ENCODE measurements around the gene ZNF296. TPM values are rescaled to one million over a fixed set of nuclear protein-coding genes. Genes with fewer than 3 reads are reported as not detected.

ZNF296 gene
- total and polyA plus RNA-seq, 4 experiments from 2014 or later = 0.98 to 3.2 (median 1.8) TPM

DNA sequence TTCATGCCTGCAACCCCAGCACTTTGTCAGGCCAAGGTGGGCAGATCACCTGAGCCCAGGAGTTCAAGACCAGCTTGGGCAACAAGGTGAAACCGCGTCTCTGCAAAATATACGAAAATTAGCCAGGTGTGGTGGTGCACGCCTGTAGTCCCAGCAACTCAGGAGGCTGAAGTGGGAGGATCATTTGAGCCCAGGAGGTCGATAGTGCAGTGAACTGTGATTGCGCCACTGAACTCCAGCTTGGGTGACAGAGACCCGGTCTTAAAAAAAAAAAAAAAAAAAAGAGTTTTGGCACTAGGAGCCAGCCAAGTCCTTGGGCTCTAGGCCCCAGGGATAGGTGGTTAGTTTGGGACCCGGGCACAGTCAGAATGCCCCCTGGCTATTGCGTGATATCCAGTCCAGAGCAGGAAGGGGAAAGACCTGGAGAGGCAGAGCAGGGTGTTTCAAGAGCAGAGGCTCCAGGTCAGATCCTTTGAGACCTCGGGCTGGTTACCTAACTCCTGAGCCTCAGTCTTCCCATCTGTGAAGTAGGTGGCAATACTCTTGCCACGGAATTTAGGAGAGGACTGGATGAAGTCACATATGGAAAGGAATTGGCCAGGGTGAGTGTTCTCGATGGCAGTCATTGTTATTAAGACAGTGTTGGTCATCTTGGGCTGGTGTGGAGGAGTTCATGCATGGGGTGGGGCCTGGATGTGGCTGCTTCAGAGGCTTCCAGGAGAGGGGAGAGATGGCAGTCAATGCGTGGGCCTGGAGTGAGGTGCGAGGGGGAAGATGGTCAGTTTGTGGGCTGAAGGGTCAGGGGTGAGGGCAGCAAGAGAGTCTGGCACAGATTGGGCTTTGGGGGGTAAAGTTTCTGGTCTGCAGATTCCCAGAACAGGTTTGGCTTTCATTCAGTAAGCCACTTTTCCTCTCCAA lies 19.5 kb upstream of the ZNF296 start:
- no peaks in the 10 kb centered on the region for H3K9me3 Mint-ChIP-seq
- peaks cover 5 to 20% of the 10 kb centered on the region in 2 donors for H3K36me3 Mint-ChIP-seq
- peaks cover 47 to 88% (median 70%) of the 10 kb centered on the region in 4 donors for H3K4me1 Mint-ChIP-seq
- H3K27ac Mint-ChIP-seq = peak overlapping the region in 4 of 7 donors; percentile 66 to 86 (median 78)
- peak overlapping the region in 5 of 8 donors; percentile 40 to 72 (median 65) for H3K4me3 Mint-ChIP-seq
- intact Hi-C loops (cut with micrococcal nuclease) = no loop called here
- peaks cover 54% of the 10 kb centered on the region for H3K4me1 ChIP-seq (ENCODE audit: insufficient read depth, low read length)
- POLR2A ChIA-PET (ENCODE audit: partially characterized antibody) = no interaction called here
- no peaks in the 10 kb centered on the region for H3K9me3 ChIP-seq (ENCODE audit: control insufficient read depth in 1 of 2, low read length in 2 of 2)
- H3K36me3 ChIP-seq (ENCODE audit: insufficient read depth, low read length) = no peaks in the 10 kb centered on the region
- H3K27ac ChIP-seq (ENCODE audit: low read depth, low read length) = no peak overlapping the region
- H3K27me3 Mint-ChIP-seq = no peaks in the 10 kb centered on the region
- no peaks in the 10 kb centered on the region for H3K27me3 ChIP-seq (ENCODE audit: insufficient read depth, low read length)
- H3K4me3 ChIP-seq (ENCODE audit: low read length in 2 of 2) = no peak overlapping the region
- CTCF ChIA-PET (ENCODE audit: partially characterized antibody) = no interaction called here
- DNase-seq = peak in 1 of 5 donors; percentile 5

DNA sequence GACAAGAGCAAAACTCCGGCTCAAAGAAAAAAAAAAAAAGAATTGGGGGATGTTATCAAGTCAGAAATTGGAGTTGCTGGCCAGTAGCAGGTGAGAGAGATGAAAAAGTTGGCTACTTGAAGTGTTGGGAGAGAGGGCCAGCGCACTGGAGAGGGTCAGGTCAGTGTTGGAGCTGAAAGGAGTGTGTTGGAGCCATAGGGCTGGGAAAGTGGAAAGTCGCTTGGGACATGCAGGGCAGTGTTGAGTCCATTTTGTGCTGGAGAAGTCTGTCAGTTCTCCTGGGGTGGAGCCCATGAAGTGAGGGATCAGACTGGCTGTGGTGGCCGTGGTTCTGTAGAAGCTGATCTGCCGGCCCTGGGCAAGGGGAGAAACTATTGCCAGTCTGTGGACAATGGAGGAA lies 18.4 kb upstream of the ZNF296 start:
- ChIA-PET POLR2A (ENCODE audit: partially characterized antibody) (no interaction called here), CTCF (ENCODE audit: partially characterized antibody) (no interaction called here)
- H3K27ac ChIP-seq (ENCODE audit: low read depth, low read length) = no peak overlapping the region
- H3K9me3 Mint-ChIP-seq = no peaks in the 10 kb centered on the region
- H3K36me3 ChIP-seq (ENCODE audit: insufficient read depth, low read length) = peaks cover 6% of the 10 kb centered on the region
- peaks cover 54% of the 10 kb centered on the region for H3K4me1 ChIP-seq (ENCODE audit: insufficient read depth, low read length)
- no peak overlapping the region for H3K4me3 ChIP-seq (ENCODE audit: low read length in 2 of 2)
- H3K36me3 Mint-ChIP-seq = peaks cover 5 to 22% of the 10 kb centered on the region in 2 donors
- no peaks in the 10 kb centered on the region for H3K27me3 ChIP-seq (ENCODE audit: insufficient read depth, low read length)
- peak overlapping the region; percentile 76 to 98 (median 92) for H3K4me3 Mint-ChIP-seq
- intact Hi-C loops (cut with micrococcal nuclease) = loop anchor here (5.0 kb wide), 1 partner anchor 638 kb away; the partner anchor contains the start of genes FBXO46 and MEIOSIN
- H3K27me3 Mint-ChIP-seq = no peaks in the 10 kb centered on the region
- no peak for DNase-seq
- peaks cover 48 to 84% (median 67%) of the 10 kb centered on the region in 4 donors for H3K4me1 Mint-ChIP-seq
- H3K9me3 ChIP-seq (ENCODE audit: control insufficient read depth in 1 of 2, low read length in 2 of 2) = no peaks in the 10 kb centered on the region
- H3K27ac Mint-ChIP-seq = peak overlapping the region; percentile 22 to 94 (median 45)

DNA sequence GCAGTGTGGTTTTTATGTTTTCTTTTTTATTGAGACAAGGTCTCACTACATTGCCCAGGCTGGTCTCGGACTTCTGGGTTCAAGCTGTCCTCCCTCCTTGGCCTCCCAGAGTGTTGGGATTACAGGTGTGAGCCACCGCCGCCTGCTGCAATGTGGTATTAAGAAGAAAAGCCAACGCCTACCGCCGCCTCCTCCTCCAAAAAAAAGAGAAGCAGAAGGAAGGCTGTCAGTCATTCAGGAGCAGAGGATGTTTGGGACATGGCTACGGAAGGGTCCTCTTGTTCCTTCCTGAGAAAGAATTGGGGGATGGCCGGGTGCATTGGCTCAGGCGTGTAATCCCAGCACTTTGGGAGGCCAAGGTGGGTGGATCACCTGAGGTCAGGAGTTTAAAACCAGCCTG lies 17.9 kb upstream of the ZNF296 start:
- H3K27ac ChIP-seq (ENCODE audit: low read depth, low read length) = peak overlapping the region; percentile 80
- no peaks in the 10 kb centered on the region for H3K9me3 ChIP-seq (ENCODE audit: control insufficient read depth in 1 of 2, low read length in 2 of 2)
- Mint-ChIP-seq H3K36me3 (peaks cover 5 to 22% of the 10 kb centered on the region in 2 donors), H3K27me3 (no peaks in the 10 kb centered on the region), H3K9me3 (no peaks in the 10 kb centered on the region), H3K27ac (peak overlapping the region; percentile 66 to 94 (median 87)), H3K4me1 (peaks cover 46 to 80% (median 66%) of the 10 kb centered on the region in 4 donors), H3K4me3 (peak overlapping the region; percentile 91 to 98 (median 92))
- ChIA-PET POLR2A (ENCODE audit: partially characterized antibody) (interaction anchor here (5.0 kb wide), 1 partner anchor 17 kb away, joined by 106 read pairs; the partner anchor contains the start of genes GEMIN7 and ZNF296), CTCF (ENCODE audit: partially characterized antibody) (interaction anchor here (1.5 kb wide), 1 partner anchor 105 kb away, joined by 4 read pairs; no protein-coding TSS in a partner anchor)
- peak overlapping the region; percentile 90 to 94 for H3K4me3 ChIP-seq (ENCODE audit: low read length in 2 of 2)
- intact Hi-C loops (cut with micrococcal nuclease) = loop anchor here (5.0 kb wide), 1 partner anchor 638 kb away; the partner anchor contains the start of genes FBXO46 and MEIOSIN
- no peak for DNase-seq
- peaks cover 6% of the 10 kb centered on the region for H3K36me3 ChIP-seq (ENCODE audit: insufficient read depth, low read length)
- no peaks in the 10 kb centered on the region for H3K27me3 ChIP-seq (ENCODE audit: insufficient read depth, low read length)
- peaks cover 57% of the 10 kb centered on the region for H3K4me1 ChIP-seq (ENCODE audit: insufficient read depth, low read length)

DNA sequence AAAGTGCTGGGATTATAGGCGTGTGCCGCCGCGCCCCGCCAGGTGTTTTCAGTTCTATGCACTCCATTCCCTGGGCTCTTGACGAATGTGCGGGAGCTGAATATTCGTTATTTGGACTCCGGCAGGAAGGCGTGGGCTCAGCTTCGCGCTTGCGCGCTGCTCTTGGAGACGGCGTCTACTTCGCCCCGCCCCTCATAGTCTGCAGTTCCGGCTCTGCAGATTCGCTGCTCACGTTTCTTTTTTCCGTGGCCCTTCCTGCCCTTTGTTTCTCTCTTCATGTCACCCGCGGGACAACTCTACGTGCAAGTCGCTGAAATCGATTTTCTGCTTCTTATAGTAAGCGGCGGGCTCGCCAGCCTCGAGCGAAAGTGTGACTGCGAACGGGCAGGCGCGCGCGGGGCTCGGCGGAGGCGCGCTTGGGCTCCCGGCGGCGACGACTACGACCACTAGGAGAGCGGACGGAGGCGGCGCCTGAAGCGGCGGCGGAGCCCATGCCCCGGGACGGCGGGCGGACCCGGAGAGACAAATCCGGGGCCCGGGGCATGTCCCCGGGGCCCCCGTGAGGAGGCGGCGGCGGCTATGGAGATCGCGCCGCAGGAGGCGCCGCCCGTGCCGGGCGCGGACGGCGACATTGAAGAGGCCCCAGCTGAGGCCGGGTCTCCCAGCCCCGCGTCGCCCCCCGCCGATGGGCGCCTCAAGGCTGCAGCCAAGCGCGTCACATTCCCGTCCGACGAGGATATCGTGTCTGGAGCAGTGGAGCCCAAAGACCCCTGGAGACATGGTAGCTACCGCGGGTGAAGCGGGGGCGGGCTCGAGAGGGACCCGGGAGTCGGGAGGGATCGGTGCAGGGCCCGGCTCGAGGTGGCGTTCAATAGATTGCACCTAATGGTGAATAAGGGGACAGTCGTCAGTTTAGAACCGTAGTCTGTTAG lies 16.7 kb upstream of the ZNF296 start, which contains the start of gene PPP1R37:
Gene PPP1R37 (plus strand): TSS at position 433 of the 932 bp plus-strand sequence. CDS start 147 bp downstream, at position 580.
- Mint-ChIP-seq H3K27me3 (no peaks in the 10 kb centered on the region), H3K4me1 (peaks cover 42 to 72% (median 57%) of the 10 kb centered on the region in 4 donors), H3K4me3 (peak within 1 kb of the TSS; percentile 91 to 98 (median 92)), H3K36me3 (peaks cover 5 to 22% of the 10 kb centered on the region in 2 donors), H3K9me3 (no peaks in the 10 kb centered on the region), H3K27ac (peak within 1 kb of the TSS; percentile 94 to 99 (median 97))
- Histone ChIP-seq H3K27ac (ENCODE audit: low read depth, low read length) (peak within 1 kb of the TSS; percentile 80), H3K4me1 (ENCODE audit: insufficient read depth, low read length) (peaks cover 68% of the 10 kb centered on the region), H3K4me3 (ENCODE audit: low read length in 2 of 2) (peak within 1 kb of the TSS; percentile 90 to 94), H3K27me3 (ENCODE audit: insufficient read depth, low read length) (no peaks in the 10 kb centered on the region), H3K9me3 (ENCODE audit: control insufficient read depth in 1 of 2, low read length in 2 of 2) (no peaks in the 10 kb centered on the region), H3K36me3 (ENCODE audit: insufficient read depth, low read length) (peaks cover 6% of the 10 kb centered on the region)
- POLR2A ChIA-PET (ENCODE audit: partially characterized antibody) = interaction anchor here (0.6 to 5.0 kb wide), 21 partner anchors 9 to 793 kb away, joined by 3 to 106 read pairs (median 6); partner anchors contain the start of genes BLOC1S3, CLASRP, CLPTM1 and FBXO46
- intact Hi-C loops (cut with micrococcal nuclease) = loop anchor here (1.0 to 5.0 kb wide), 6 partner anchors 14 to 639 kb away; partner anchors contain the start of genes BLOC1S3, CLASRP, CLPTM1 and FBXO46
- CTCF ChIA-PET (ENCODE audit: partially characterized antibody) = interaction anchor here (0.7 to 2.2 kb wide), 9 partner anchors 14 to 386 kb away, joined by 3 to 16 read pairs (median 5); partner anchors contain the start of genes BLOC1S3, GEMIN7 and TRAPPC6A
- DNase-seq = peak; percentile 92 to 96 (median 95)

GRCh38 chr19:45091031-45091923 lies 15.0 kb upstream of the ZNF296 start:
- Histone ChIP-seq H3K4me3 (ENCODE audit: low read length in 2 of 2) (peak overlapping the region; percentile 79 to 94), H3K36me3 (ENCODE audit: insufficient read depth, low read length) (peaks cover 6% of the 10 kb centered on the region), H3K9me3 (ENCODE audit: control insufficient read depth in 1 of 2, low read length in 2 of 2) (no peaks in the 10 kb centered on the region), H3K27ac (ENCODE audit: low read depth, low read length) (peak overlapping the region; percentile 80), H3K4me1 (ENCODE audit: insufficient read depth, low read length) (peaks cover 64% of the 10 kb centered on the region), H3K27me3 (ENCODE audit: insufficient read depth, low read length) (no peaks in the 10 kb centered on the region)
- Mint-ChIP-seq H3K4me3 (peak overlapping the region; percentile 91 to 98 (median 92)), H3K4me1 (peaks cover 33 to 68% (median 51%) of the 10 kb centered on the region in 4 donors), H3K9me3 (peaks cover 0 to 2% (median 0%) of the 10 kb centered on the region in 8 donors), H3K27ac (peak overlapping the region; percentile 94 to 99 (median 97)), H3K36me3 (peaks cover 5 to 28% of the 10 kb centered on the region in 2 donors), H3K27me3 (no peaks in the 10 kb centered on the region)
- CTCF ChIA-PET (ENCODE audit: partially characterized antibody) = interaction anchor here (1.1 to 2.2 kb wide), 7 partner anchors 11 to 388 kb away, joined by 3 to 16 read pairs (median 5); partner anchors contain the start of genes BLOC1S3, GEMIN7 and TRAPPC6A
- peak; percentile 91 to 97 (median 96) for DNase-seq
- intact Hi-C loops (cut with micrococcal nuclease) = loop anchor here (5.0 kb wide), 1 partner anchor 641 kb away; the partner anchor contains the start of genes FBXO46 and MEIOSIN
- POLR2A ChIA-PET (ENCODE audit: partially characterized antibody) = interaction anchor here (0.8 to 5.0 kb wide), 18 partner anchors 8 to 201 kb away, joined by 3 to 106 read pairs (median 9); partner anchors contain the start of genes BLOC1S3, CLASRP, CLPTM1 and GEMIN7
